GM13977 (cell line): ENCODE results near the gene LPXN.

Experiments
- DNase-seq: peaks from one replicate; pipeline ENCODE4 v3.0.0; 2012; ENCODE audit warnings: low spot score
- CTCF ChIP-seq: IDR thresholded peaks from 2 replicates; pipeline ENCODE4 v1.5.1; 2012; ENCODE audit warnings: mild to moderate bottlenecking, control low read depth; ENCODE audit not compliant: insufficient read depth; ENCODE audit errors: extremely low read depth, missing control alignments
- in situ Hi-C: fragments of 300-500 bp; cut with MboI; formaldehyde crosslinking; loops from one replicate; pipeline ENCODE4 v1.12.0; 2022; ENCODE audit warnings: low sequenced_read_pairs, low pct_unique_long_range_greater_than_20kb, mixed read lengths, inconsistent platforms; ENCODE audit not compliant: unreplicated experiment

The LPXN gene

DNA sequence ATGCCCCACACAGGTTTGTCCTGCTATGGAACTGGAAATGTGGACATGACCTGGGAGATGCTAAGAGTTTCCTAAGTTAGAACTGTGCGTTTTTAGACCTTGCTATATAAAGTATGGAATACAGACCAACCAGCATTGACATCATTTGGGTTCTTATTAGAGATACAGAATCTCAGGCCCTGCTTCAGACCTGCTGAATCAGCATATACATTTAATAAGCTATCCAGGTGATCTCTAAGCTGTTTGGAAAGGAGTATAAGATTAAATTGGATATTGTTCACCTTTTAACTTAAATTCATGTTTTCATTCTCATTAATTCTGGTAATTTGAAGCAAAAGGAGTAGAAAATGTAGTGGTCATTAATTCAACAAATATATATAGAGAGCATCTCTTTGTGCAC, 39.9 kb upstream of the LPXN start:
- in situ Hi-C loops = no loop called here
- TF ChIP-seq CTCF = no peak
- no peak for DNase-seq

GRCh38 chr11:58613228-58613627, 37.6 kb upstream of the LPXN start:
- no peak for DNase-seq
- in situ Hi-C loops = no loop called here
- TF ChIP-seq CTCF = no peak

DNA sequence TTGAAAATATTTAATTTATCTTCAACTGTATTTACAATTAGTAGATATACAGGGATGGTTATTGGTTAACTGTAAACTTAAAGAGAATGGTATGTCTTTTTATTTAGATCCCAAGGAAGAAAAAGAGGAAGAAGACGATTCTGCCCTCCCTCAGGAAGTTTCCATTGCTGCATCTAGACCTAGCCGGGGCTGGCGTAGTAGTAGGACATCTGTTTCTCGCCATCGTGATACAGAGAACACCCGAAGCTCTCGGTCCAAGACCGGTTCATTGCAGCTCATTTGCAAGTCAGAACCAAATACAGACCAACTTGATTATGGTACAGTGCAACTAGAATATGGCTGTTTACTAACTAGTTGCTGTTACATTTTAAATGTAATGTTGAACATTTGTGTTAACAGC, 34.1 kb upstream of the LPXN start:
- TF ChIP-seq CTCF = no peak
- DNase-seq = no peak
- in situ Hi-C loops = no loop called here

GRCh38 chr11:58608331-58608730, 32.7 kb upstream of the LPXN start:
- no peak for DNase-seq
- in situ Hi-C loops = no loop called here
- no peak for TF ChIP-seq CTCF

DNA sequence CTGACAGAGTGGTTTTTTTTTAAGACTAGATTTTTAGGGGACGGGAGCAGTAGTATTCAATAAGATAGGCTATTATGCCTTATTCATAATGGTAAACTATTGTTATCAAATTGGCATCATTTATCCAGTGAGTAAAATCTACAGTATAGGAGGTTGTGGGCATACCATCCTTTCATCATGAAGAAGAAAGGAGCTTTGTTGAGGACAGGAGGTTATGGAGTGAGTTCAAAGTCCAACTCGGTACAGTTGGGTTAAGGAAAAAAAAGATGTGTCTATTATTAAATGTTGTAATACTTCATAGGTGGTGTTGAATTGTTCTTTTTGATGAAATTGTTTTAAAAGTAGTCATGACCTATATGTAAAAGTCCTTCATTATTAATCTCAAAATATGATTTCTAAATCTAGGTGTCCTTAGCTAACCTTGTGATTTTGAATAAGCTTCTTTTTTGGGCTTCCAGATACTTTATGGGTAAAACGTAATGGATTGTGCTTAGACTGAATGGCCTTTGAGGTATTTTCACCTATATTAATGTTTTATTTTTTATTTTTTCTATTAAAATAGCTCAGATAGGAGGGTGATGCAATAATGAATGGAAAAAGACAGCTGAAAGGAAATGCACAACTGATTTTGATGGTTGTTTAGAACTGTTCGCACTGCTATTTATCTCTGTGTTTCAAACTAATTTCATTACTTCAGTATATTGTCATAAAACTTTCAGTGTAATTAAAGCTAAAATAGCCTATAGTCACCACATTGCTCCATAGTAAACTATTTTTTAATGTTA, 31.5 kb upstream of the LPXN start:
- in situ Hi-C loops = no loop called here
- DNase-seq = no peak
- no peak for TF ChIP-seq CTCF

- no peak for DNase-seq
- TF ChIP-seq CTCF = no peak
- in situ Hi-C loops = no loop called here
Measured at GRCh38 chr11:58600510-58600909, 24.9 kb upstream of the LPXN start.
